ENCODE results near the gene TMPO. TPM values are rescaled to one million over a fixed set of nuclear protein-coding genes. Genes with fewer than 3 reads are reported as not detected.

Gene TMPO
- total RNA-seq, 2 experiments from 2014 or later: 64.1 to 73.3 TPM

- CTCF ChIA-PET: interaction anchor here (0.6 kb wide), 1 partner anchor 1685 kb away, joined by 4 read pairs; no protein-coding TSS in a partner anchor
- H3K27ac ChIP-seq (ENCODE audit: low read depth in 1 of 2, low read length in 2 of 2): no peak overlapping the region
- no peak overlapping the region for H3K4me3 Mint-ChIP-seq
- H3K27ac Mint-ChIP-seq: no peak overlapping the region
- H3K4me1 ChIP-seq (ENCODE audit: insufficient read depth, low read length): peaks cover under 1% of the 10 kb centered on the region
- H3K36me3 Mint-ChIP-seq (ENCODE audit: low read depth): no peaks in the 10 kb centered on the region
- H3K9me3 ChIP-seq (ENCODE audit: control insufficient read depth in 1 of 2, insufficient read depth in 1 of 2, low read length in 2 of 2): no peaks in the 10 kb centered on the region
- H3K36me3 ChIP-seq (ENCODE audit: insufficient read depth, low read length): no peaks in the 10 kb centered on the region
- H3K4me1 Mint-ChIP-seq (ENCODE audit: low read depth): peaks cover 4% of the 10 kb centered on the region
- no peaks in the 10 kb centered on the region for H3K27me3 ChIP-seq (ENCODE audit: control insufficient read depth in 1 of 2, insufficient read depth in 2 of 2, low read length in 2 of 2)
- DNase-seq: no peak
- no peak overlapping the region for H3K4me3 ChIP-seq (ENCODE audit: low read length)
- POLR2A ChIA-PET: no interaction called here
- H3K27me3 Mint-ChIP-seq: no peaks in the 10 kb centered on the region
- TF ChIP-seq, protein P1, sequence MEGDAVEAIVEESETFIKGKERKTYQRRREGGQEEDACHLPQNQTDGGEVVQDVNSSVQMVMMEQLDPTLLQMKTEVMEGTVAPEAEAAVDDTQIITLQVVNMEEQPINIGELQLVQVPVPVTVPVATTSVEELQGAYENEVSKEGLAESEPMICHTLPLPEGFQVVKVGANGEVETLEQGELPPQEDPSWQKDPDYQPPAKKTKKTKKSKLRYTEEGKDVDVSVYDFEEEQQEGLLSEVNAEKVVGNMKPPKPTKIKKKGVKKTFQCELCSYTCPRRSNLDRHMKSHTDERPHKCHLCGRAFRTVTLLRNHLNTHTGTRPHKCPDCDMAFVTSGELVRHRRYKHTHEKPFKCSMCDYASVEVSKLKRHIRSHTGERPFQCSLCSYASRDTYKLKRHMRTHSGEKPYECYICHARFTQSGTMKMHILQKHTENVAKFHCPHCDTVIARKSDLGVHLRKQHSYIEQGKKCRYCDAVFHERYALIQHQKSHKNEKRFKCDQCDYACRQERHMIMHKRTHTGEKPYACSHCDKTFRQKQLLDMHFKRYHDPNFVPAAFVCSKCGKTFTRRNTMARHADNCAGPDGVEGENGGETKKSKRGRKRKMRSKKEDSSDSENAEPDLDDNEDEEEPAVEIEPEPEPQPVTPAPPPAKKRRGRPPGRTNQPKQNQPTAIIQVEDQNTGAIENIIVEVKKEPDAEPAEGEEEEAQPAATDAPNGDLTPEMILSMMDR (IDR thresholded peaks at IDR 0.05): no peak
- no peak for ATAC-seq (ENCODE audit: poor library complexity)
- intact Hi-C loops (cut with DNase I, micrococcal nuclease): loop anchor here in 1 of 2 experiments (10.0 kb wide), 1 partner anchor 433 kb away; no protein-coding TSS in a partner anchor
- H3K9me3 Mint-ChIP-seq: no peaks in the 10 kb centered on the region
Measured at GRCh38 chr12:98561846-98562245, 46.5 kb downstream of the TMPO start.

- Histone ChIP-seq H3K36me3 (ENCODE audit: insufficient read depth, low read length) (no peaks in the 10 kb centered on the region), H3K9me3 (ENCODE audit: control insufficient read depth in 1 of 2, insufficient read depth in 1 of 2, low read length in 2 of 2) (no peaks in the 10 kb centered on the region), H3K4me3 (ENCODE audit: low read length) (no peak overlapping the region), H3K4me1 (ENCODE audit: insufficient read depth, low read length) (peaks cover 2% of the 10 kb centered on the region), H3K27me3 (ENCODE audit: control insufficient read depth in 1 of 2, insufficient read depth in 2 of 2, low read length in 2 of 2) (no peaks in the 10 kb centered on the region), H3K27ac (ENCODE audit: low read depth in 1 of 2, low read length in 2 of 2) (no peak overlapping the region)
- H3K9me3 Mint-ChIP-seq: no peaks in the 10 kb centered on the region
- no peak overlapping the region for H3K4me3 Mint-ChIP-seq
- POLR2A ChIA-PET: no interaction called here
- peaks cover 1% of the 10 kb centered on the region for H3K4me1 Mint-ChIP-seq (ENCODE audit: low read depth)
- H3K27ac Mint-ChIP-seq: no peak overlapping the region
- H3K36me3 Mint-ChIP-seq (ENCODE audit: low read depth): no peaks in the 10 kb centered on the region
- ATAC-seq (ENCODE audit: poor library complexity): no peak
- CTCF ChIA-PET: interaction anchor here (0.8 kb wide), 1 partner anchor 115 kb away, joined by 3 read pairs; no protein-coding TSS in a partner anchor
- TF ChIP-seq, protein P1 (IDR thresholded peaks at IDR 0.05): no peak
- intact Hi-C loops (cut with DNase I, micrococcal nuclease): no loop called here
- no peak for DNase-seq
- no peaks in the 10 kb centered on the region for H3K27me3 Mint-ChIP-seq
Measured at GRCh38 chr12:98572010-98572409, 56.6 kb downstream of the TMPO start.

DNA sequence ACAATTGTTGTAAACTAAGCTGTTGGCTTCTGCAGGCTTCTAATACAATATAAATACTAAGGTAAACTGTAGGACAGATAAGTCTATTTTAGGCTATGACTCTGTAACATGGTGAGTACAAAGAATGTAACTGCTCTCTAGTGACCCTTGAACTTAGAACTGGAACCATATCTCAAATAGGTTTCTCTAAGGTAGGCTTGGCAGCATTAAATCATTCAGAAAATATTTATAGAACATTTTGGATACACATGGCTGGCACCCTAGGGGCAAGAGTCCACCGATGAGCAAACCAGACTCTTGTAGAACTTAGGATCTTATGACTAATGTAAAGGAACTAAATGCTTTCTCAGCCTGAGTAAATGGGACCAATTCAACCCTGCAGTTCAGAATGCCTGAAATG is 58.7 kb downstream of the TMPO start:
- intact Hi-C loops (cut with DNase I, micrococcal nuclease): no loop called here
- Mint-ChIP-seq H3K9me3 (no peaks in the 10 kb centered on the region), H3K36me3 (ENCODE audit: low read depth) (no peaks in the 10 kb centered on the region), H3K27ac (no peak overlapping the region), H3K27me3 (no peaks in the 10 kb centered on the region), H3K4me1 (ENCODE audit: low read depth) (no peaks in the 10 kb centered on the region), H3K4me3 (no peak overlapping the region)
- DNase-seq (no peak), ATAC-seq (ENCODE audit: poor library complexity) (no peak)
- no peaks in the 10 kb centered on the region for H3K9me3 ChIP-seq (ENCODE audit: control insufficient read depth in 1 of 2, insufficient read depth in 1 of 2, low read length in 2 of 2)
- H3K27ac ChIP-seq (ENCODE audit: low read depth in 1 of 2, low read length in 2 of 2): no peak overlapping the region
- H3K4me3 ChIP-seq (ENCODE audit: low read length): no peak overlapping the region
- POLR2A ChIA-PET: no interaction called here
- no peaks in the 10 kb centered on the region for H3K4me1 ChIP-seq (ENCODE audit: insufficient read depth, low read length)
- TF ChIP-seq, protein P1 (IDR thresholded peaks at IDR 0.05): no peak
- no peaks in the 10 kb centered on the region for H3K36me3 ChIP-seq (ENCODE audit: insufficient read depth, low read length)
- CTCF ChIA-PET: no interaction called here
- no peaks in the 10 kb centered on the region for H3K27me3 ChIP-seq (ENCODE audit: control insufficient read depth in 1 of 2, insufficient read depth in 2 of 2, low read length in 2 of 2)
